NCI-H1092 (cell line): ENCODE results near the gene CNKSR1.
A peak's percentile ranks its signal among the peaks of the same experiment; 100 is the strongest.

ENCODE experiments used
- DNase-seq: peaks from one replicate; lab custom pipeline; 2025; lab: John Stamatoyannopoulos, UW

CNKSR1 gene

GRCh38 chr1:26177182-26177684 lies at the start of gene CNKSR1:
Gene CNKSR1, plus strand, starts transcription at chr1:26177491. Its CDS starts 57 bp downstream, at chr1:26177548.
- DNase-seq, result no peak

GRCh38 chr1:26129778-26130177 lies 47.5 kb upstream of the CNKSR1 start:
- no peak for DNase-seq

GRCh38 chr1:26130695-26131094 lies 46.6 kb upstream of the CNKSR1 start:
- no peak for DNase-seq

- DNase-seq, result no peak
Observed at GRCh38 chr1:26132128-26132833, 45.0 kb upstream of the CNKSR1 start.

GRCh38 chr1:26132834-26133167 lies 44.5 kb upstream of the CNKSR1 start:
- DNase-seq, result no peak

GRCh38 chr1:26134466-26134865 lies 42.8 kb upstream of the CNKSR1 start:
- no peak for DNase-seq

GRCh38 chr1:26138974-26139558 lies 38.2 kb upstream of the CNKSR1 start:
- no peak for DNase-seq

- DNase-seq, result no peak
Observed at GRCh38 chr1:26142159-26142558, 35.1 kb upstream of the CNKSR1 start.

- DNase-seq, result peak; percentile 87
Observed at GRCh38 chr1:26145041-26145959, 32.0 kb upstream of the CNKSR1 start.

- no peak for DNase-seq
Observed at GRCh38 chr1:26145960-26146294, 31.4 kb upstream of the CNKSR1 start.

GRCh38 chr1:26148887-26149286 lies 28.4 kb upstream of the CNKSR1 start:
- no peak for DNase-seq

- no peak for DNase-seq
Observed at GRCh38 chr1:26153966-26154532, 23.2 kb upstream of the CNKSR1 start.

GRCh38 chr1:26154750-26155149 lies 22.5 kb upstream of the CNKSR1 start:
- no peak for DNase-seq

- DNase-seq, result no peak
Observed at GRCh38 chr1:26155370-26156284, 21.7 kb upstream of the CNKSR1 start.

- DNase-seq, result no peak
Observed at GRCh38 chr1:26156285-26157038, 20.8 kb upstream of the CNKSR1 start.

- no peak for DNase-seq
Observed at GRCh38 chr1:26158271-26158907, 18.9 kb upstream of the CNKSR1 start.

- no peak for DNase-seq
Observed at GRCh38 chr1:26158908-26159742, 18.2 kb upstream of the CNKSR1 start, which contains the start of gene FAM110D. Gene FAM110D, plus strand, starts transcription at chr1:26159079. Its CDS starts 2,213 bp downstream, at chr1:26161292.

GRCh38 chr1:26159743-26160039 lies 17.6 kb upstream of the CNKSR1 start:
- no peak for DNase-seq
